ENCODE measurements around the gene PCBD2.

Gene PCBD2

DNA sequence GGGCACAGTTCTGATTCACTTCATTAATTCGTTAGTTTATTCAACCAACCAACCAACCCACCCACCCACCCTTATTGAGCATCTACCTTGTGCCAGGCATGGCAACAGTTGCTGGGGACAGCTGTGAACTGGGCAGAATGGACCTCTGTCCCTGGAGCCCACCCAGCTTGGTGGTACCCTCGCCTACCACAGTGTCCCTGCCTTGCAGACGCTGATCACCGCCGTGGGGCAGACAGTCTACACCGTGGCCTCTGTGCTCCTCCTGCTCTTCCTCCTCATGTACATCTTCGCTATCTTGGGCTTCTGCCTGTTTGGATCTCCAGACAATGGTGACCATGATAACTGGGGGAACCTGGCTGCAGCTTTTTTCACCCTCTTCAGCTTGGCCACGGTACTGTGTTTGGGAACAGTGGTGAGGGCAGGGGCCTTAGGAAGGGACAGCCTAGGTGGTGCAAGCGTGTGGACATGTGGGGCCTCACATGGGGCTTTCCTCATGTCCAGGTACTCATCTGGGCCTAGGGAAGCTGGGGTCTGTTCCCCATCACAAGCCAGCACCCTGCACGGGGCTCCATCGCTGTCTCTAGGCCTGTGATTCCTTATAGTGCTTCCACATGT lies 102.9 kb downstream of the PCBD2 start:
- no peak for DNase-seq (ENCODE audit: low read depth, low spot score)

DNA sequence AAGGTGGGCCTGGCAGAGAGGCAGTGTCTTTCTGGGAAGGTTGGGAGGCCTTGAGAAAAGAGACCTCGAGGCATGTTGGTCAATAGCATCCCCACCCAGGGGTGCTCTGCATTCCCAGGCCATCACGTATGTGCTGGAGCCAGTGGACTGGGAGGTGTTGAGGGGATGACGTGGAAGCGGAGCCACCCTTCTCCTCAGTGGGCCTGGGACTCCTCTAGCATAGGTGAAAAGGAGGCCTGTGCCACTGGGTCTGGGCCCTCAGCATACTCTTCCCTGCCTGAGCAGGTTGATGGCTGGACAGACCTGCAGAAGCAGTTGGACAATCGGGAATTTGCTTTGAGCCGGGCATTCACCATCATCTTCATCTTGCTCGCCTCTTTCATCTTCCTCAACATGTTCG lies 103.6 kb downstream of the PCBD2 start:
- no peak for DNase-seq (ENCODE audit: low read depth, low spot score)

DNA sequence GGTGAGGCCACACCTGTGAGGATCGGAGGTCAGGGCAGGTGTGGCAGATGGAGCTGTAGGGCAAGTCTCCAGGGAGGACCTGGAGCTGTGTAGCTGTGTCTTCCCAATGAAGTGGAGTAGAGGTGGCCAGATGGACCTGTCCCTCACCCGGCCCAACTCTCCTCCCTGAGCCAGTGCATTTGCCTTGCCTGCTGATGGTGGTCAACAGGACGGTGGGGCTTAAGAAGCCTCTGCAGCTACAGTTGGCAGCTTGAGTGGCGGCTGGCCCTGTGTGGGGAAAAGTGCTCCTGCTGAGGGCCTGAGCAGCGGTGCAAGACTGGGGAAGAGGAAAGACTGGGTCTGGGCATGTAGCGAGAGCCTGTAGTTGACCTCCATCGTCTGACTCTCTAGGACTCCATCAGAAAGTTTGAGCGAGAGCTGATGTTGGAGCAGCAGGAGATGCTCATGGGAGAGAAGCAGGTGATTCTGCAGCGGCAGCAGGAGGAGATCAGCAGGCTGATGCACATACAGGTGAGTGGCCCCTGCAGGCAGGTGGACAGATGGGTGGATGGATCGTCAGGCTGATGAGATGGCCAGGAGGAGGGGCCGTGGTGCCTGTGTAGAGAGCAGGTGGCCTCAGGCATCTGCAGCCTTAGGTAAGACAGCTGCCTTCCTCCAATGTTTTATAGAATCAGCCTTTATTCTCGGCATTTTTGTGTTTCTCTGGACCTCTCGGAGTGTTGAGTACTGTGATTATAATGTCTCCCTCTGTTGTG lies 104.2 kb downstream of the PCBD2 start:
- DNase-seq (ENCODE audit: low read depth, low spot score) = no peak

DNA sequence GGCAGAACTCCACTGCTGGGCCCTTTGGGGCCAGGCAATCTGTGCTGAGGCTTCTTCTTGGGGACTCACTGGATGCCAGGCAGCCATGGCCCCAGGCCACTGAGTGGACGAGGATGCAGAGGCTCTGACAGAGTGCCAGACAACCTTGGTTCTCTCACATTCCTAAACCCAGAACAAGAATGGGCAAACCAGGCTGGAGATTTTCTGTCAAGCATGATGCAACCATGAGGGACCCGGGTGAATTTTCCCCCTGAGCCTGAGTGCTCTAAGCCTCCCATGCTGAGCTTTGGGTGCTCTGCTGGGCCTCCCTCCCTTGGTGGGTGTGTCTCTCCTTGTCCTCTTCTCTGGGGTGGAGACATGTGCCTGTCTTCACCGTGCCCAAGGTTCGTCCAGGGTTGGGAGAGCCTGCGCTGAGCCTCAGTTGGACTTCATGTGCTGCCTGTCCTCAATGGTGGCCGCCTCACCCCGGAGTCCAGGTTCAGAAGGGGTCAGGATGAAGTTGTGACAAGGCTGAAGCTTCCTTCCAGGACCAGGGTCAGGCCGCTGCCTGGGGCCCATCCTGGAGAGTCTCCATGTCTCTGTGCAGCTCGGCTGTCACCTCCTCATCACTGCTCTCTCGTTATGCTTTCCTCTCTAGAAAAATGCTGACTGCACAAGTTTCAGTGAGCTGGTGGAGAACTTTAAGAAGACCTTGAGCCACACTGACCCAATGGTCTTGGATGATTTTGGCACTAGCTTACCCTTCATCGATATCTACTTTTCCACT lies 105.0 kb downstream of the PCBD2 start:
- no peak for DNase-seq (ENCODE audit: low read depth, low spot score)

DNA sequence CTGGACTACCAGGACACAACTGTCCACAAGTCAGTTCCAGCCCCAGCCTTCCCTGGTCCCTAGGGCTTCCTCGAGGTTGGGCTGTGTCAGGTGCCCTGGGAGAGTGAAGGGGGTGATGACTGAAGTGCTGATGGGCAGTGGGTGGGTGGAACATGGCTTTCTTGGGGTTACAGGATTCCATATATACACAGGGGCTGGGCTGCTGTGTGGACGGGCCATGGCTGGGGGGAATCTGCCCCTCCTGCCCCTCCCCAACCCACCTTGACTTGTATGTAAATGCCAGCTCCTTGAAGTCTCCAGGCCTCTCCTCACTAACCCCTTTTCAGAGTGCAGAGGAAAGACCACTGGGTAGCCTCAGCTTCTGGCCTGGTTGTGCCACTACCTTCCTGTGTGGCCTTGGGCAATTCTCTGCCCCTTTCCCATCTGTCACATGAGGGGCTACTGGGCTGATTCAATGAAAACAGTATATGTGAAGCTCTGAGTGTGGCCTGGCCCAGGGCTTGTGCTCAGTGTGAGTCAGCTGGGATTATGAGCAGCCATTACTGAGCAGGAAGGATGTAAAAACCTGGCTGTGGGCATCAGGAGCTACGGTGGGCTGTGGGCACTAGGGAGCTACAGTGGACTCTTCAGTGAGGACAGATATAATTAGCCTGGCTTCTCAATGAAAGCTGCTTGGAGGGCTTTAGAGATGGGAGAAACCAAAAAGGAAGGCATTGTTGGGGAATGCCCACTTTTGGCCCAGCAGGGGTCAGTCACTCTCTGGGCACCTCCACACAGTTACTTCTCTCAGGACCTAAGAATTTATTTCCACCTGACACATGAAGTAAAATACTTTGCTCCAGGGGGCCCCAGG lies 105.8 kb downstream of the PCBD2 start:
- DNase-seq (ENCODE audit: low read depth, low spot score) = no peak

DNA sequence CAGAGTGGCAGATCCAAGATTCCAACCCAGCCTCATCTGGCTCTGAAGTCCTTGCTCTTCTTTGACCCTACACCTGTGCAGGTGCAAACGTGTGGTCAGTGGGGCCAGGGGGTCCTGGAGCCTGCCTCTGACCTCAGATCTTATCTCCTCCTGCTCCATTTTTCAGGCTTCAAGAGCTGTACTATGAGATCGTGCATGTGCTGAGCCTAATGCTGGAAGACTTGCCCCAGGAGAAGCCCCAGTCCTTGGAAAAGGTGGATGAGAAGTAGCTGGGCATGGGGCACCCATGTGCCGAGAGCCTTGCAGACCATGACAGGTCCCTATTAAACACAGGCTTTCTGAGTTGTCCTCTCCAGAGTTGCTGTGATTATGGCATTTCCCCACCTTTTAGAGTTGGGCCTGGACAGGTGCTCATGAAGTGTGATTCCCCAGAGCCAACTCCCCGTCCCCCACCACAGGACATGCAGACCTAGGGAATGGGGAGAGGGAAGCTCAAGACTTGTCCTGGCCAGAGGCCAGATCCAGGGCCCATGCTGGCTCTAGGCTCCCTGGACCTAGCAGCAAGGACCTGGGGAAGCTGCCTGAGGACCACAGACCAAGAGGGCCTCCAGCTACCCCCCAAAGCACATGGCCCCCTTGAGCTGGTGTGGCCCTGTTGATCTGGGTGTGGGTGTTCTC lies 106.6 kb downstream of the PCBD2 start:
- DNase-seq (ENCODE audit: low read depth, low spot score) = no peak

DNA sequence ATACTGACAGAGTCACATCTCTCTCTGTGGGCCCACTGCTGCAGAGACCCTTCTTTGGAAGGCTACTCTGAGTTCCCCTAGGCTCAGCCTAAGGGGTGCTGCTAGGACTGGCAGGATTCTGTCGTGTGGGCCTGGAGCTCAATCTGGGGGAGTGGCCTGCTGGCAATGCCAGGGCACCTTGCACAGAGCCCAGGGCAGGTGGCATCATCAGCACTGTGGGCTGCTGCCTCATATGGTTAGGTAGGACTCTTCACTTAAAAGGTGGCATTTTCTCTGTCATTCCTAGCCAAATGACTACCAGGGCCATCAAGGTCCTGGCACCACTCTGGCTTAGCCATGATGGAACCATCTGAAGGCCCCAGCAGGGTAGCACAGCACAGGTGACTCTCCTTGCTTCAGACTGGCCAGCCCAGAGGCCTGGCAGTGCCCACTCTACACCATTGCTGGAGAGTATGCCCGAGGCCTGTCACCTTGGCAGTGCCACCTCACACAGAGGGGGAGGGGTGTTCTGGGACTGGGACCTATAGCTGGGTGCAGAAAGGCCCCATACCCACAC lies 107.2 kb downstream of the PCBD2 start:
- DNase-seq (ENCODE audit: low read depth, low spot score) = no peak
